HG03025 (cell line): ENCODE results near the gene CRYL1.

Experiments
- ATAC-seq: cut with Tn5 transposase; IDR thresholded peaks from one replicate; pipeline ENCODE4 v1.9.1; 2021; ENCODE audit warnings: mild to moderate bottlenecking, moderate library complexity; ENCODE audit not compliant: unreplicated experiment, low FRiP score

CRYL1 gene

GRCh38 chr13:20497006-20497775 lies 28.5 kb downstream of the CRYL1 start:
- no peak for ATAC-seq

GRCh38 chr13:20495087-20496023 lies 30.3 kb downstream of the CRYL1 start:
- no peak for ATAC-seq

- ATAC-seq, result no peak
These were observed 31.0 kb downstream of the CRYL1 start for GRCh38 chr13:20494656-20495055.

- no peak for ATAC-seq
These were observed 33.0 kb downstream of the CRYL1 start for GRCh38 chr13:20492641-20493040.

- ATAC-seq, result no peak
These were observed 33.7 kb downstream of the CRYL1 start for GRCh38 chr13:20491926-20492435.

- no peak for ATAC-seq
These were observed 36.4 kb downstream of the CRYL1 start for GRCh38 chr13:20489185-20489820.

- ATAC-seq, result no peak
These were observed 37.7 kb downstream of the CRYL1 start for GRCh38 chr13:20487927-20488326.

- no peak for ATAC-seq
These were observed 42.9 kb downstream of the CRYL1 start for GRCh38 chr13:20482787-20483186.

GRCh38 chr13:20482275-20482761 lies 43.3 kb downstream of the CRYL1 start:
- ATAC-seq, result no peak

- no peak for ATAC-seq
These were observed 48.3 kb downstream of the CRYL1 start for GRCh38 chr13:20477394-20477793.

GRCh38 chr13:20475927-20476691 lies 49.5 kb downstream of the CRYL1 start:
- peak; percentile 83 for ATAC-seq

GRCh38 chr13:20474515-20474914 lies 51.1 kb downstream of the CRYL1 start:
- ATAC-seq, result no peak

GRCh38 chr13:20473888-20474287 lies 51.8 kb downstream of the CRYL1 start:
- ATAC-seq, result no peak

- ATAC-seq, result no peak
These were observed 52.5 kb downstream of the CRYL1 start for GRCh38 chr13:20473139-20473538.

- ATAC-seq, result no peak
These were observed 53.1 kb downstream of the CRYL1 start for GRCh38 chr13:20472531-20472930.

- ATAC-seq, result no peak
These were observed 55.5 kb downstream of the CRYL1 start for GRCh38 chr13:20470136-20470535.

GRCh38 chr13:20466371-20466770 lies 59.3 kb downstream of the CRYL1 start:
- ATAC-seq, result no peak

- no peak for ATAC-seq
These were observed 60.3 kb downstream of the CRYL1 start for GRCh38 chr13:20465218-20465879.

GRCh38 chr13:20462921-20463320 lies 62.7 kb downstream of the CRYL1 start:
- ATAC-seq, result no peak
